Mucosa of descending colon (tissue), 3 donors: Measurements from ENCODE around the gene SUN3. TPM values are rescaled to one million over a fixed set of nuclear protein-coding genes. Genes with fewer than 3 reads are reported as not detected.

Experiments used
- ATAC-seq: fragments of 200-7000 bp; cut with Tn5 transposase; one replicate; pipeline ENCODE4 v1.9.1; 2020; ENCODE audit warnings: mild to moderate bottlenecking, moderate library complexity
- DNase-seq, 3 donors: peaks; one replicate each; pipeline ENCODE4 v3.0.0-alpha.2; 2020
- H3K36me3 ChIP-seq: fragments of 200-600 bp; one replicate; pipeline ENCODE4 v1.8.0; 2021; ENCODE audit warnings: low read depth, mild to moderate bottlenecking
- H3K4me1 ChIP-seq: fragments of 200-600 bp; one replicate; pipeline ENCODE4 v1.8.0; 2021; ENCODE audit warnings: low read depth, mild to moderate bottlenecking
- H3K4me3 ChIP-seq: fragments of 200-600 bp; one replicate; pipeline ENCODE4 v1.8.0; 2021; ENCODE audit warnings: mild to moderate bottlenecking
- H3K9me3 ChIP-seq: fragments of 200-600 bp; one replicate; pipeline ENCODE4 v1.8.0; 2021; ENCODE audit warnings: mild to moderate bottlenecking
- intact Hi-C, 2 donors: fragments of 100-400 bp; cut with DNase I in 1 of 2; cut with micrococcal nuclease in 1 of 2; formaldehyde crosslinking; loops; one replicate each; pipeline versions ENCODE4 v1.11.0 to v1.11.1; 2022; cut with DNase I, micrococcal nuclease
- total RNA-seq, 3 donors: library from RNA; stranded (reverse); fragmentation: NEBNext Ultra II Directional in 2 of 3; extraction: Animal tissue kit (Norgen Biotek cat#: 25700) in 2 of 3; gene quantifications; one replicate each; pipeline versions ENCODE4 v1.2.1 to v1.2.4, GENCODE V29; 2021 to 2023
- TF ChIP-seq, protein P1 (sequence below): fragments of 200-600 bp; IDR thresholded peaks from one replicate; pipeline ENCODE4 v1.8.0; 2022; ENCODE audit warnings: antibody characterized with exemption, mild to moderate bottlenecking
- donor health status: DM: no; HTN: no; CAD: no; lungs with moderate emphysema.
- donor health status: DM: no; HTN: no; CAD: no.
- donor health status: DM: no; HTN: yes; CAD: no.

Gene SUN3
- total RNA-seq, 3 donors from 2014 or later: 0.31 TPM; not detected in 2

GRCh38 chr7:48048113-48048512, 19.2 kb upstream of the SUN3 start:
- Histone ChIP-seq H3K36me3 (no peaks in the 10 kb centered on the region), H3K9me3 (no peaks in the 10 kb centered on the region), H3K4me3 (no peak overlapping the region), H3K4me1 (no peaks in the 10 kb centered on the region)
- DNase-seq (no peak), ATAC-seq (no peak)
- intact Hi-C loops: no loop called here
- TF ChIP-seq, protein P1, sequence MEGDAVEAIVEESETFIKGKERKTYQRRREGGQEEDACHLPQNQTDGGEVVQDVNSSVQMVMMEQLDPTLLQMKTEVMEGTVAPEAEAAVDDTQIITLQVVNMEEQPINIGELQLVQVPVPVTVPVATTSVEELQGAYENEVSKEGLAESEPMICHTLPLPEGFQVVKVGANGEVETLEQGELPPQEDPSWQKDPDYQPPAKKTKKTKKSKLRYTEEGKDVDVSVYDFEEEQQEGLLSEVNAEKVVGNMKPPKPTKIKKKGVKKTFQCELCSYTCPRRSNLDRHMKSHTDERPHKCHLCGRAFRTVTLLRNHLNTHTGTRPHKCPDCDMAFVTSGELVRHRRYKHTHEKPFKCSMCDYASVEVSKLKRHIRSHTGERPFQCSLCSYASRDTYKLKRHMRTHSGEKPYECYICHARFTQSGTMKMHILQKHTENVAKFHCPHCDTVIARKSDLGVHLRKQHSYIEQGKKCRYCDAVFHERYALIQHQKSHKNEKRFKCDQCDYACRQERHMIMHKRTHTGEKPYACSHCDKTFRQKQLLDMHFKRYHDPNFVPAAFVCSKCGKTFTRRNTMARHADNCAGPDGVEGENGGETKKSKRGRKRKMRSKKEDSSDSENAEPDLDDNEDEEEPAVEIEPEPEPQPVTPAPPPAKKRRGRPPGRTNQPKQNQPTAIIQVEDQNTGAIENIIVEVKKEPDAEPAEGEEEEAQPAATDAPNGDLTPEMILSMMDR: no peak

DNA sequence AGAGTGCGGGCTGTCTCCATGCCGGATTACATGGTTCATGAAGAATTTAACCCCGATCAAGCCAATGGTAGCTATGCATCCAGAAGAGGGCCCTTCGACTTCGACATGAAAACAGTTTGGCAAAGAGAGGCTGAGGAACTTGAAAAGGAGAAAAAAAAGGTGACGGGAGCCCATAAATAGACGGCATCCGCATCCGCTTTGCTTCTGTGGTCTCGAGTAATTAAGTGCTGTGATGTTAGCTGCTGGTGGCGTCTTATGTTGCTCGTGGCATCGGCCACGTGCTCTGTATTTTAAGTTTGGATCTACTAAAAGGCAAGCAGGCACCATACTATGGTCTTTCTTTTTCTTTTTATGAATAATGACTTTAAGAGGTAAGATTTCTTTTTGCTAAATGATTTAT, 17.6 kb upstream of the SUN3 start:
- DNase-seq (no peak), ATAC-seq (no peak)
- TF ChIP-seq, protein P1: no peak
- Histone ChIP-seq H3K4me3 (no peak overlapping the region), H3K36me3 (no peaks in the 10 kb centered on the region), H3K4me1 (no peaks in the 10 kb centered on the region), H3K9me3 (no peaks in the 10 kb centered on the region)
- intact Hi-C loops: no loop called here

GRCh38 chr7:48045195-48045765, 16.4 kb upstream of the SUN3 start:
- no peak for DNase-seq
- H3K9me3 ChIP-seq: no peaks in the 10 kb centered on the region
- no peak overlapping the region for H3K4me3 ChIP-seq
- intact Hi-C loops: no loop called here
- ATAC-seq: no peak
- H3K4me1 ChIP-seq: no peaks in the 10 kb centered on the region
- TF ChIP-seq, protein P1: no peak
- H3K36me3 ChIP-seq: no peaks in the 10 kb centered on the region

DNA sequence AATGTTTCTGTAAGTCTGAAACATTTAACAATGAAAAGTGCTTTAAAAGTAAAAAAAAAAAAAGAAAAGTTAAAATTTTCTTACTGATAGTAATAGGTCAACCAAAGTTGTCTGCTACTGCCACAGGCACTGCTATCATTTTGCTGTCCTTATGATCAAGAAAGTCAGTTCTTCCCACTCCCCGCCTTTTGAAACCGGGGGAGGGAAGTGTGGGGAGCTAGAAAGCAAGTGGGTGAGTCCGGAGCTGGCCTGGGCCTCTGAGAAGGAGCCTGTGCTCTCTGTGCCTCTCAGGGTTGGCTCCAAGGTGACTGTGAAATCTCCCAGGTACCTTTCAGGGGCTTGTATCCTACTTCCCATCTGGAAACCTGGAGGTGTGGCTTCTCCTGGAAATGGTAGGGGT, 13.7 kb upstream of the SUN3 start:
- Histone ChIP-seq H3K4me1 (no peaks in the 10 kb centered on the region), H3K4me3 (no peak overlapping the region), H3K9me3 (no peaks in the 10 kb centered on the region), H3K36me3 (no peaks in the 10 kb centered on the region)
- intact Hi-C loops: no loop called here
- DNase-seq (no peak), ATAC-seq (no peak)
- TF ChIP-seq, protein P1: no peak

GRCh38 chr7:48042216-48042615, 13.3 kb upstream of the SUN3 start:
- DNase-seq: no peak
- Histone ChIP-seq H3K4me3 (no peak overlapping the region), H3K9me3 (no peaks in the 10 kb centered on the region), H3K36me3 (no peaks in the 10 kb centered on the region), H3K4me1 (no peaks in the 10 kb centered on the region)
- TF ChIP-seq, protein P1: no peak
- no peak for ATAC-seq
- intact Hi-C loops: no loop called here

DNA sequence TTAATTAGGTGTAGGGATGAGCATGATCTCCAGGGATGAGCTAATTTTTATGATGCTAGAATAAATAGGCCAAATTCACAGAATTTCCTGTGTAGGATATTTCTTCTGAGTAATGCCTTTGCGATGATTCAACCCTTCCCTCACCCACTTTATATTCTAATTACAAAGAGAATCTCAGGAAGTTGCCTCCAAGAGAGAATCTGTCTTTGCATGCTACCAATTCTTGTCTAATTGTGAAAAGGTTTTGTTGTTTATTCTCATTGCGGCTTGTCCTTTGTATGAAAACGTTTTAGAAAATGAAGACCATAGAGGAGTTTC, 12.7 kb upstream of the SUN3 start:
- intact Hi-C loops: no loop called here
- H3K9me3 ChIP-seq: no peaks in the 10 kb centered on the region

More for the DNA sequence above, 12.7 kb upstream of the SUN3 start:
- Histone ChIP-seq H3K4me3 (no peak overlapping the region), H3K4me1 (no peaks in the 10 kb centered on the region), H3K36me3 (no peaks in the 10 kb centered on the region)
- no peak for DNase-seq
- TF ChIP-seq, protein P1: no peak
- ATAC-seq: no peak
